ENCODE data around the gene WNT7B. TPM values are rescaled to one million over a fixed set of nuclear protein-coding genes. Genes with fewer than 3 reads are reported as not detected.

WNT7B gene
- total RNA-seq, 4 donors from 2014 or later: 18.7 to 54.4 (median 44.1) TPM

DNA sequence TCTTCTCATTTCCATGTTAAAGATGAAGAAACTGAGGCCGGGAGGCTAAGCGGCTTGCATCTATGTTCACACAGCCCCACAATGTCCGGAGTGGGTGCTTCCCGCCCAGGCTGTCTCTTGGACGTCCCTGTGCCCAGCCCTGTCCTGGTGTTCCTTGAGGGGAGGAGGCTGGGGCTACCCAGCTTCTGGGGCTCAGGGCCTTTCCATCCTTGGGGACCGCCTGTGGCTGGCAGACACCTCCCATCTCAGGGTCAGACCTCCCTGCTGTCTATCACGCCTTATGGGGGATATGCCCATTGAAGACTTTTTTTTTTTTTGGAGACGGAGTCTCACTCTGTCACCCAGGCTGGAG, 95.5 kb downstream of the WNT7B start:
- WGBS: 83% methylated on average over 5 of the region's 8 CpGs
- TF ChIP-seq POLR2AphosphoS5 (IDR thresholded peaks at IDR 0.05) (no peak), EP300 (IDR thresholded peaks at IDR 0.05) (no peak), POLR2A (IDR thresholded peaks at IDR 0.05) (no peak)
- TF ChIP-seq, protein P1, sequence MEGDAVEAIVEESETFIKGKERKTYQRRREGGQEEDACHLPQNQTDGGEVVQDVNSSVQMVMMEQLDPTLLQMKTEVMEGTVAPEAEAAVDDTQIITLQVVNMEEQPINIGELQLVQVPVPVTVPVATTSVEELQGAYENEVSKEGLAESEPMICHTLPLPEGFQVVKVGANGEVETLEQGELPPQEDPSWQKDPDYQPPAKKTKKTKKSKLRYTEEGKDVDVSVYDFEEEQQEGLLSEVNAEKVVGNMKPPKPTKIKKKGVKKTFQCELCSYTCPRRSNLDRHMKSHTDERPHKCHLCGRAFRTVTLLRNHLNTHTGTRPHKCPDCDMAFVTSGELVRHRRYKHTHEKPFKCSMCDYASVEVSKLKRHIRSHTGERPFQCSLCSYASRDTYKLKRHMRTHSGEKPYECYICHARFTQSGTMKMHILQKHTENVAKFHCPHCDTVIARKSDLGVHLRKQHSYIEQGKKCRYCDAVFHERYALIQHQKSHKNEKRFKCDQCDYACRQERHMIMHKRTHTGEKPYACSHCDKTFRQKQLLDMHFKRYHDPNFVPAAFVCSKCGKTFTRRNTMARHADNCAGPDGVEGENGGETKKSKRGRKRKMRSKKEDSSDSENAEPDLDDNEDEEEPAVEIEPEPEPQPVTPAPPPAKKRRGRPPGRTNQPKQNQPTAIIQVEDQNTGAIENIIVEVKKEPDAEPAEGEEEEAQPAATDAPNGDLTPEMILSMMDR (IDR thresholded peaks at IDR 0.05): no peak
- Histone ChIP-seq H3K27me3 (peaks cover 89% of the 10 kb centered on the region), H3K9me3 (no peaks in the 10 kb centered on the region), H3K4me1 (peaks cover 25% of the 10 kb centered on the region), H3K4me3 (no peak overlapping the region), H3K27ac (no peak overlapping the region), H3K36me3 (no peaks in the 10 kb centered on the region)
- no peak for DNase-seq (ENCODE audit: low spot score in 2 of 2)

DNA sequence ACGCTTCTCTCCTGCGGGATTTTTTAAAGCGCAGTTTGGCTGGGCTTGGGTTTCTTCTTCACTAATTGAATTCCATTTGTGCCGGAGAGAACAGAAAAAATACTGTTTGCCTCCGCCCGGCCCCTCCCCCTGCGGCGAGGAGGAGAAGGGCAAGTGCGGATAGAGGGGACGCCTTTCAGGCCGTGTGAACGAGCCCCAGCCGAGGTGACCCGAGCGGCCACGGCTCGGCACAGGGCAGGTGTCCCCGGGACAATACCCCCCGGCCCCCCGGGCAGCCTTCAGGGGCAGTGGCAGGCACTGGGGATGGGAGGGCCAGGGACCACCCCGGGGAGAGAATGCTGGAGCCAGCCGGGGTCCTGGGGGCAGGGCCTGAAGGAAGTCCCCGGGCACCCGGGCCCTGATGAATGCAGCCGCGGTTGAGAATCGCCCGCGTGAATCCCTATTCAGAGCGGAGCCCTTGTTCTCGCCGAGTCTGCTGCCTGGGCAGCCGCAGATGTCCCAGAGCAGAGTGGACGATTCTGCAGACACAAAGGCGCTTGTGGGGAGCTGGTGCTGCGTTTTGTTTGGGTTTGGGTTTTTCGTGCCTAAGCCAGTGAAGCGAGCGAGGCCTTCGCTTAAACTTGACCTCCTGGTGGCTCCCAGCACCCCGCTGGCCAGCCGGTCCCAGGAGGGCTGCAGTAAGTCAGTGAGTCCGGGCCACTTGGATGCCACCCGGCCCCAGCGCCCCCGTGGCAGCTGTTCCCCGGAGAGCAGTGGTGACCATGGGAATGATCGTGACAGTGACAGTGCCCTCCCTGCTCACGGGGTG, 96.0 kb downstream of the WNT7B start:
- Histone ChIP-seq H3K9me3 (no peaks in the 10 kb centered on the region), H3K4me3 (peak overlapping the region; percentile 19), H3K4me1 (peaks cover 25% of the 10 kb centered on the region), H3K27ac (no peak overlapping the region), H3K27me3 (peaks cover 94% of the 10 kb centered on the region), H3K36me3 (no peaks in the 10 kb centered on the region)
- peak; percentile 52 to 77 for DNase-seq (ENCODE audit: low spot score in 2 of 2)
- 23% methylated on average over 23 of the region's 49 CpGs for WGBS
- TF ChIP-seq, protein P1 (IDR thresholded peaks at IDR 0.05): no peak
- TF ChIP-seq POLR2A (IDR thresholded peaks at IDR 0.05) (no peak), POLR2AphosphoS5 (IDR thresholded peaks at IDR 0.05) (no peak), EP300 (IDR thresholded peaks at IDR 0.05) (no peak)

DNA sequence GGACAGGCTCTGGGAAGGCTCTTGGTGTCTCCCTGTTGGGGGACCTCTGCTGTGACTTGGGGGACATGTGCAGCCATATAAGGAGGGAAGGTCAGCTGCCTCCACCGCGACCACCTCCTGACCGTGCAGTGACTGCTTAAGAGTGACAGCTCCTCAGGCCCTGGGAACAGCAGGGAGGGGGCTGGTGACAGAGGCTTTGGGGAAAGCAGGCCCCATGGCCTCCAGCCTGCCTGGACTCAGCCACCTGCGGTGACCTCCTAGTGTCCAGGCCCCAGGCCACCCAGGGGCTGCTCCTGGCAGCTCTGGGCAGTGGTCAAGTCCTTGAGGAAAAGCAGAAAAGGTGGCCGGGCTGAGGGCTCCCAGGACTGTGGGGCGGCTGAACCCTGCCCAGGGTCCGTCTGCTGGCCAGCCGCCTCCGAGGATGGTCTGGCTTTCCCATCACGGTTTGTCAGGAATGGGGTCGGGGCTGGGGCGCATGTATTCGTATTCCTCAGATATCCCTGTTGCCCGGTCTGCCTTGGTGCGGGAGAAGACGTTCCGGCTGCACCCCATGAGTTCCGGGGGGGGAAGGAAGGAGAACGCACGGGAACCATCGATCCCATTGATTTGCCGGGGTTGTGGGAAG, 96.8 kb downstream of the WNT7B start:
- Histone ChIP-seq H3K27me3 (peaks cover 89% of the 10 kb centered on the region), H3K9me3 (no peaks in the 10 kb centered on the region), H3K4me1 (peaks cover 25% of the 10 kb centered on the region), H3K36me3 (no peaks in the 10 kb centered on the region), H3K27ac (no peak overlapping the region), H3K4me3 (peak overlapping the region; percentile 19)
- TF ChIP-seq POLR2A (IDR thresholded peaks at IDR 0.05): no peak
- no peak for TF ChIP-seq EP300 (IDR thresholded peaks at IDR 0.05)
- no peak for TF ChIP-seq POLR2AphosphoS5 (IDR thresholded peaks at IDR 0.05)
- TF ChIP-seq, protein P1 (IDR thresholded peaks at IDR 0.05): no peak
- 67% methylated on average over 3 of the region's 22 CpGs for WGBS
- peak; percentile 39 to 78 for DNase-seq (ENCODE audit: low spot score in 2 of 2)

DNA sequence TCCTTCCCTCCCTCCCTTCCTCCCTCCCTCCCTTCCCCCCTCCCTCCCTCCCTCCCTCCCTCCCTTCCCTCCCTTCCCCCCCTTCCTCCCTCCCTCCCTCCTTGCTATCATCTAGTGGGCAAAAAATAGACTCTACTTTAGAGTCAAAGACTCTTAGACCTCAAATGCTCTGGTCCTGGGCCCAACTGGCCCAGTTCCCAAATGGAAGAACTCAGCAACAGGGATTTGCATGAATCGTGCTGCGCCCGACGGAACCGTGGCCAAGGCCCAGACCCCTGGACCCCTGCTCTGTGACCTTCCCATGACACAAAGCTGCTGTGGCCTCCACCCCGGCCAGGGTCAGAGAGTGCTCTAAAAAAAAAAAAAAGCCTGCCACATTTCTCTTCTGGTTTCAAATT, 97.4 kb downstream of the WNT7B start:
- Histone ChIP-seq H3K36me3 (no peaks in the 10 kb centered on the region), H3K27ac (no peak overlapping the region), H3K9me3 (no peaks in the 10 kb centered on the region), H3K27me3 (peaks cover 83% of the 10 kb centered on the region), H3K4me3 (no peak overlapping the region), H3K4me1 (peaks cover 25% of the 10 kb centered on the region)
- peak in 1 of 2 donors; percentile 30 for DNase-seq (ENCODE audit: low spot score in 2 of 2)
- TF ChIP-seq, protein P1 (IDR thresholded peaks at IDR 0.05): no peak
- TF ChIP-seq POLR2A (IDR thresholded peaks at IDR 0.05) (no peak), POLR2AphosphoS5 (IDR thresholded peaks at IDR 0.05) (no peak), EP300 (IDR thresholded peaks at IDR 0.05) (no peak)
- 39% methylated on average over 6 of the region's 6 CpGs for WGBS

DNA sequence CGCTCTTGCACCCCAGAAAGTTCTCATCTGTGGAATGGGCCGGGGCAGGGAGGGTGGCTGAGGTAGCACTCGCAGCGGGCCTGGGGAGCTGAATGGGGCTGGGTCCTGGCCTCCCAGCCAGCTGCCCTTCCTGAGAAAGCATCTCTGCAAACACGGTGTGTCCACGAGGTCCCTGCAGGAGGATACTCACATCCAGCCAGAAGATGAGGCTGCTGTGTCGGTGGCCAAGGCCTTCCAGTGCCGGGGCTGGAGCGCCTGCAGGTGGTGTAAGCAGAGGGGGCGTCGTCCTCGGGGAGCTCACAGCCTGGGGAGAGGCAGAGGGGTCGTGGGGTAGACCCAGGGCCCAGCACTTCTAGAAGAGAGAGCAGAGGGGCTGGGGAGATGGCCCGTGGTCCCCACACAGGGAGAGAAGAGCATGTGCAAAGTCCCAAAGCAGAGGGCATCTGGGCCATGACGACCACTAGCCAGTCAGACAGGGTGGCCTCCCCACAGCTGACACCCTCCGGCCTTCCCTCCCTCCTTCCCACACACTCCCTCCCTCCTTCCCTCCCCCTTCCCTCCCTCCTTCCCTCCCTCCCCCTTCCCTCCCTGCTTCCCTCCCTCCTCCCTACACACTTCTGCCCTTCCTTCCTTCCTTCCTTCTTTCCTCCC, 97.9 kb downstream of the WNT7B start:
- 37% methylated on average over 13 of the region's 16 CpGs for WGBS
- peaks cover 78% of the 10 kb centered on the region for H3K27me3 ChIP-seq
- no peak overlapping the region for H3K4me3 ChIP-seq
- peak; percentile 44 to 65 for DNase-seq (ENCODE audit: low spot score in 2 of 2)
- H3K27ac ChIP-seq: no peak overlapping the region
- TF ChIP-seq POLR2A (IDR thresholded peaks at IDR 0.05) (no peak), EP300 (IDR thresholded peaks at IDR 0.05) (no peak)
- no peaks in the 10 kb centered on the region for H3K9me3 ChIP-seq
- peaks cover 25% of the 10 kb centered on the region for H3K4me1 ChIP-seq
- no peaks in the 10 kb centered on the region for H3K36me3 ChIP-seq

Measured in suprapubic skin (tissue), 4 donors.